Adrenal gland (tissue), 12 donors: ENCODE measurements around the gene TOMM6. TPM values are rescaled to one million over a fixed set of nuclear protein-coding genes. Genes with fewer than 3 reads are reported as not detected.

ENCODE experiments used
- DNase-seq, 7 donors: peaks; one replicate each; pipeline ENCODE4 v3.0.0-alpha.2; 2019 to 2020
- H3K27ac ChIP-seq, 5 donors: fragments of 200-600 bp; sonication (generic) in 4 of 5; 1 replicate in 3 of 5; 2 replicates in 2 of 5; pipeline versions ENCODE4 v1.5.1 to v1.8.0; 2016 to 2020; ENCODE audit warnings: mild to moderate bottlenecking in 1 of 5
- H3K27me3 ChIP-seq: fragments of 200-600 bp; 2 replicates; pipeline ENCODE4 v1.8.0; 2021
- H3K36me3 ChIP-seq, 2 donors: fragments of 200-600 bp; replicated peaks in 1 of 2; 1 replicate in 1 of 2; 2 replicates in 1 of 2; pipeline versions ENCODE4 v1.5.1 to v1.8.0; 2018 to 2022
- H3K4me1 ChIP-seq, 2 donors: fragments of 200-600 bp; replicated peaks in 1 of 2; 1 replicate in 1 of 2; 2 replicates in 1 of 2; pipeline versions ENCODE4 v1.5.1 to v1.8.0; 2018 to 2021
- H3K4me3 ChIP-seq, 4 donors: fragments of 200-600 bp; sonication (generic) in 3 of 4; one replicate each; pipeline ENCODE4 v1.5.1; 2016 to 2018
- H3K9me3 ChIP-seq, 3 donors: fragments of 200-600 bp; sonication (generic) in 1 of 3; replicated peaks in 1 of 3; 1 replicate in 2 of 3; 2 replicates in 1 of 3; pipeline versions ENCODE4 v1.5.1 to v1.8.0; 2016 to 2021
- CTCF ChIP-seq, 6 experiments: fragments of 450-650 bp in 4 of 6; fragments of 200-600 bp in 2 of 6; sonication (generic) in 1 of 6; IDR thresholded peaks; 1 replicate in 5 of 6; 2 replicates in 1 of 6; pipeline versions ENCODE4 v1.5.1 to v1.8.0; 2016 to 2021; ENCODE audit warnings: antibody characterized with exemption in 6 of 6, mild to moderate bottlenecking in 2 of 6, moderate library complexity in 1 of 6
- POLR2A ChIP-seq, 2 donors: fragments of 450-650 bp; IDR thresholded peaks; one replicate each; pipeline ENCODE4 v1.6.1; 2017; ENCODE audit warnings: antibody characterized with exemption in 2 of 2, mild to moderate bottlenecking in 2 of 2, moderate library complexity in 1 of 2
- WGBS, 4 donors: extraction: QIAGEN DNeasy Blood & Tissue Kit in 2 of 4; methylation state at CpG; one replicate each; pipeline versions ENCODE4 v1.1.5 to v1.1.7; 2013 to 2017; 5-methylcytosine and 5-hydroxymethylcytosine counted together
- intact Hi-C, 2 donors: fragments of 100-400 bp; cut with DNase I; formaldehyde crosslinking; loops; one replicate each; pipeline versions ENCODE4 v1.14.1 to v1.15.0; 2022 to 2023
- polyA plus RNA-seq, 3 donors: library from polyadenylated mRNA; stranded (reverse); fragments of 200-250 nt in 2 of 3; fragments of 350-450 nt in 1 of 3; fragmentation: Illumina TruSeq in 1 of 3; extraction: RNeasy Lipid Tissue Mini Kit (QIAGEN cat#74804) in 1 of 3; gene quantifications; one replicate each; pipeline ENCODE4 v1.2.3, GENCODE V29; 2013 to 2014
- total RNA-seq, 9 donors: library from RNA; depleted of rRNA in 4 of 9; stranded (reverse); fragments of >200 nt in 4 of 9; fragments of 120-200 nt in 1 of 9; fragmentation: NEBNext Ultra II Directional in 1 of 9; extraction: Animal tissue kit (Norgen Biotek cat#: 25700) in 1 of 9; gene quantifications; one replicate each; pipeline versions ENCODE4 v1.1.0 to v1.2.4, GENCODE V29; 2013 to 2023
- donor health status: healthy with polysubstance abuse.
- donor health status: Bipolar disorder and iron deficiency.
- donor health status: DM: yes; HTN: yes; CAD: no.
- donor health status: DM: no; HTN: no; CAD: no.
- donor health status: DM: no; HTN: no; CAD: no.
- donor health status: DM: yes; HTN: yes; CAD: no.

The TOMM6 gene
- total and polyA plus RNA-seq, 12 donors: 146 to 507 (median 243) TPM

- Histone ChIP-seq H3K27ac (peak within 1 kb of the TSS in 4 of 5 donors; percentile 44 to 80 (median 74)), H3K27me3 (no peaks in the 10 kb centered on the region), H3K4me1 (peaks cover 19 to 21% of the 10 kb centered on the region in 2 donors), H3K4me3 (peak within 1 kb of the TSS in 2 of 4 donors; percentile 75 to 82), H3K9me3 (no peaks in the 10 kb centered on the region), H3K36me3 (peaks cover 0 to 10% of the 10 kb centered on the region in 2 donors)
- peak; percentile 97 to 99 (median 98) for DNase-seq
- peak; percentile 77 to 98 (median 88) for TF ChIP-seq CTCF (IDR thresholded peaks at IDR 0.05)
- TF ChIP-seq POLR2A (IDR thresholded peaks at IDR 0.05): peak in 1 of 2 donors; percentile 12
- 0 to 1% (median 0%) methylated on average over 27 to 73 of the region's 73 CpGs for WGBS, 4 donors
- intact Hi-C loops: loop anchor here (5.0 to 10.0 kb wide), 5 partner anchors 75 to 262 kb away; no protein-coding TSS in a partner anchor
Observed at GRCh38 chr6:41779788-41780550, 7.5 kb upstream of the TOMM6 start, which contains the start of gene FRS3. FRS3 (minus strand) TSS chr6:41779900; CDS start chr6:41776987, 2,913 bp downstream.

- Histone ChIP-seq H3K27ac (peak within 1 kb of the TSS; percentile 14 to 80 (median 73)), H3K4me3 (peak within 1 kb of the TSS in 3 of 4 donors; percentile 21 to 82 (median 75)), H3K27me3 (no peaks in the 10 kb centered on the region), H3K9me3 (no peaks in the 10 kb centered on the region), H3K4me1 (peaks cover 22 to 28% of the 10 kb centered on the region in 2 donors), H3K36me3 (peaks cover 0 to 2% of the 10 kb centered on the region in 2 donors)
- intact Hi-C loops: loop anchor here (5.0 to 10.0 kb wide), 2 partner anchors 154 to 262 kb away; no protein-coding TSS in a partner anchor
- peak; percentile 56 to 78 (median 75) for DNase-seq
- peak in 1 of 2 donors; percentile 20 for TF ChIP-seq POLR2A (IDR thresholded peaks at IDR 0.05)
- no peak for TF ChIP-seq CTCF (IDR thresholded peaks at IDR 0.05)
- 1 to 2% (median 1%) methylated on average over 25 to 36 of the region's 36 CpGs for WGBS, 4 donors
Observed at GRCh38 chr6:41780551-41781365, 6.7 kb upstream of the TOMM6 start, which contains the start of gene PRICKLE4. PRICKLE4 (plus strand) TSS chr6:41780782; CDS start chr6:41783474, 2,692 bp downstream.

- Histone ChIP-seq H3K36me3 (no peaks in the 10 kb centered on the region), H3K9me3 (no peaks in the 10 kb centered on the region), H3K27ac (peak overlapping the region in 3 of 5 donors; percentile 73 to 80 (median 74)), H3K4me3 (peak overlapping the region in 1 of 4 donors; percentile 75), H3K4me1 (peaks cover 28 to 33% of the 10 kb centered on the region in 2 donors), H3K27me3 (no peaks in the 10 kb centered on the region)
- TF ChIP-seq POLR2A (IDR thresholded peaks at IDR 0.05) (no peak), CTCF (IDR thresholded peaks at IDR 0.05) (no peak)
- intact Hi-C loops: loop anchor here (5.0 to 10.0 kb wide), 2 partner anchors 153 to 261 kb away; no protein-coding TSS in a partner anchor
- peak in 2 of 7 donors; percentile 36 to 59 for DNase-seq
- WGBS, 4 donors: 21 to 29% (median 25%) methylated on average over 3 of the region's 3 CpGs
Observed at GRCh38 chr6:41781366-41781730, 6.1 kb upstream of the TOMM6 start.
